Astrocyte (in vitro differentiated cells and primary cell): ENCODE results near the gene BMX. TPM values are rescaled to one million over a fixed set of nuclear protein-coding genes. Genes with fewer than 3 reads are reported as not detected.

Experiments used
- DNase-seq: peaks from one replicate; pipeline ENCODE4 v3.0.0-alpha.2; 2010; ENCODE audit warnings: low read depth
- FAIRE-seq: peaks from 2 replicates; lab custom pipeline; 2011; peaks lifted over from hg19 to GRCh38; lab: Jason Lieb, UNC
- H2AFZ ChIP-seq: 2 replicates; pipeline ENCODE4 v1.6.0; 2012; ENCODE audit warnings: low read depth, low read length, inconsistent platforms
- H3K27ac ChIP-seq: 2 replicates; pipeline ENCODE4 v1.5.1; 2011; ENCODE audit warnings: low read depth, low read length, inconsistent platforms
- H3K27me3 ChIP-seq: 2 replicates; pipeline ENCODE4 v1.6.0; 2011; ENCODE audit warnings: low read length, inconsistent platforms; ENCODE audit not compliant: insufficient read depth
- H3K36me3 ChIP-seq: 2 replicates; pipeline ENCODE4 v1.5.1; 2011; ENCODE audit warnings: low read length, inconsistent platforms; ENCODE audit not compliant: insufficient read depth
- H3K4me1 ChIP-seq: 2 replicates; pipeline ENCODE4 v1.5.1; 2011; ENCODE audit warnings: low read length, inconsistent platforms; ENCODE audit not compliant: insufficient read depth
- H3K4me2 ChIP-seq: 2 replicates; pipeline ENCODE4 v1.6.0; 2012; ENCODE audit warnings: low read length, inconsistent platforms
- H3K4me3 ChIP-seq: 2 replicates; pipeline ENCODE4 v1.5.1; 2011; ENCODE audit warnings: low read depth, mild to moderate bottlenecking, low read length, inconsistent platforms; ENCODE audit not compliant: insufficient read depth
- H3K79me2 ChIP-seq: 2 replicates; pipeline ENCODE4 v1.6.0; 2012; ENCODE audit warnings: mild to moderate bottlenecking, low read length, inconsistent platforms; ENCODE audit not compliant: insufficient read depth
- H3K9ac ChIP-seq: 2 replicates; pipeline ENCODE4 v1.6.0; 2012; ENCODE audit warnings: mild to moderate bottlenecking, low read length, inconsistent platforms
- H3K9me3 ChIP-seq: 2 replicates; pipeline ENCODE4 v1.5.1; 2012; ENCODE audit warnings: low read depth, mild to moderate bottlenecking, low read length, inconsistent platforms; ENCODE audit not compliant: insufficient read depth
- H4K20me1 ChIP-seq: 2 replicates; pipeline ENCODE4 v1.6.0; 2012; ENCODE audit warnings: low read length, inconsistent platforms; ENCODE audit not compliant: insufficient read depth
- H3K27ac Mint-ChIP-seq: one replicate; pipeline ENCODE4 v1.8.0; 2021; ENCODE audit warnings: mild to moderate bottlenecking, mixed read lengths; ENCODE audit not compliant: unreplicated experiment
- H3K27me3 Mint-ChIP-seq: one replicate; pipeline ENCODE4 v1.8.0; 2021; ENCODE audit warnings: low read depth, mixed read lengths; ENCODE audit not compliant: unreplicated experiment
- H3K36me3 Mint-ChIP-seq: one replicate; pipeline ENCODE4 v1.8.0; 2021; ENCODE audit warnings: low read depth, mixed read lengths; ENCODE audit not compliant: unreplicated experiment
- H3K4me1 Mint-ChIP-seq: one replicate; pipeline ENCODE4 v1.8.0; 2021; ENCODE audit warnings: low read depth, mixed read lengths; ENCODE audit not compliant: unreplicated experiment
- H3K4me3 Mint-ChIP-seq: one replicate; pipeline ENCODE4 v1.8.0; 2021; ENCODE audit warnings: mild to moderate bottlenecking, moderate library complexity, mixed read lengths; ENCODE audit not compliant: unreplicated experiment
- H3K9me3 Mint-ChIP-seq: one replicate; pipeline ENCODE4 v1.8.0; 2021; ENCODE audit warnings: mild to moderate bottlenecking, mixed read lengths; ENCODE audit not compliant: unreplicated experiment
- EZH2 ChIP-seq: IDR thresholded peaks from 2 replicates; pipeline ENCODE4 v1.6.1; 2012; ENCODE audit warnings: mild to moderate bottlenecking, low read length, inconsistent platforms; ENCODE audit not compliant: insufficient read depth
- total RNA-seq: library from RNA; stranded (reverse); gene quantifications from 2 replicates; pipeline ENCODE4 v1.2.1, GENCODE V29; 2021
- TF ChIP-seq, protein P1 (sequence below): IDR thresholded peaks from 2 replicates; pipeline ENCODE4 v1.5.1; 2011; ENCODE audit warnings: low read depth, mild to moderate bottlenecking, inconsistent platforms, low read length, moderate library complexity; ENCODE audit not compliant: insufficient read depth

Gene BMX
- total RNA-seq, 1 donor from 2014 or later, result not detected

DNA sequence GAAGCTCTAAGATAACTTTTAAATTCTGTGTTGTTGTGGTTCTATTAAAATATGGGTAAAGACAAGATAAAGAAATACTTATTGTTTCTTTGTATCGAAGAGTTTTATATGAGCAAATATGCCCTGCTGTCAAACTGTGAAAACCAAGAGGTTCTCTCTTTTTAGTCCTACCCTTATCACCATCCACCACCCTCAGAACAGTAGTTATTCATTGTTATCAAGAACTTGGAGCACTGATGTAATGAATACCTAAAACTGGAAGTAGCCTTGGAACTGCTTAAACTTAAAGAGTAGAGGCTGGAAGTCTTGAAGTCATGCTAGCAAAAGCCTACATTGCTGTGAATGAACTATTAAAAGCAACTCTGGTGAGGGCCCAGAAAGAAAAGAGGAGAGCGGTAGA is 16.7 kb upstream of the BMX start:
- H3K27me3 Mint-ChIP-seq, result no peaks in the 10 kb centered on the region
- no peaks in the 10 kb centered on the region for H3K4me1 ChIP-seq
- H3K9me3 Mint-ChIP-seq, result no peaks in the 10 kb centered on the region
- DNase-seq (no peak), FAIRE-seq (no peak)
- TF ChIP-seq, protein P1, sequence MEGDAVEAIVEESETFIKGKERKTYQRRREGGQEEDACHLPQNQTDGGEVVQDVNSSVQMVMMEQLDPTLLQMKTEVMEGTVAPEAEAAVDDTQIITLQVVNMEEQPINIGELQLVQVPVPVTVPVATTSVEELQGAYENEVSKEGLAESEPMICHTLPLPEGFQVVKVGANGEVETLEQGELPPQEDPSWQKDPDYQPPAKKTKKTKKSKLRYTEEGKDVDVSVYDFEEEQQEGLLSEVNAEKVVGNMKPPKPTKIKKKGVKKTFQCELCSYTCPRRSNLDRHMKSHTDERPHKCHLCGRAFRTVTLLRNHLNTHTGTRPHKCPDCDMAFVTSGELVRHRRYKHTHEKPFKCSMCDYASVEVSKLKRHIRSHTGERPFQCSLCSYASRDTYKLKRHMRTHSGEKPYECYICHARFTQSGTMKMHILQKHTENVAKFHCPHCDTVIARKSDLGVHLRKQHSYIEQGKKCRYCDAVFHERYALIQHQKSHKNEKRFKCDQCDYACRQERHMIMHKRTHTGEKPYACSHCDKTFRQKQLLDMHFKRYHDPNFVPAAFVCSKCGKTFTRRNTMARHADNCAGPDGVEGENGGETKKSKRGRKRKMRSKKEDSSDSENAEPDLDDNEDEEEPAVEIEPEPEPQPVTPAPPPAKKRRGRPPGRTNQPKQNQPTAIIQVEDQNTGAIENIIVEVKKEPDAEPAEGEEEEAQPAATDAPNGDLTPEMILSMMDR, result no peak
- no peak for TF ChIP-seq EZH2
- H4K20me1 ChIP-seq, result no peaks in the 10 kb centered on the region
- no peak overlapping the region for H3K27ac ChIP-seq
- no peaks in the 10 kb centered on the region for H3K4me1 Mint-ChIP-seq
- no peak overlapping the region for H3K4me3 ChIP-seq
- H3K4me2 ChIP-seq, result no peak overlapping the region
- no peaks in the 10 kb centered on the region for H3K9me3 ChIP-seq
- no peaks in the 10 kb centered on the region for H3K36me3 Mint-ChIP-seq
- H3K4me3 Mint-ChIP-seq, result no peak overlapping the region
- no peak overlapping the region for H3K27ac Mint-ChIP-seq
- no peaks in the 10 kb centered on the region for H3K79me2 ChIP-seq
- no peaks in the 10 kb centered on the region for H3K27me3 ChIP-seq
- H3K9ac ChIP-seq, result no peak overlapping the region
- no peak overlapping the region for H2AFZ ChIP-seq
- H3K36me3 ChIP-seq, result no peaks in the 10 kb centered on the region

- peak overlapping the region; percentile 69 for H3K9ac ChIP-seq
- peak; percentile 49 for FAIRE-seq
Observed at GRCh38 chrX:15492469-15492868, 8.1 kb upstream of the BMX start.

More at GRCh38 chrX:15492469-15492868, 8.1 kb upstream of the BMX start:
- Histone ChIP-seq H3K79me2 (no peaks in the 10 kb centered on the region), H3K27me3 (no peaks in the 10 kb centered on the region), H3K9me3 (no peaks in the 10 kb centered on the region), H4K20me1 (no peaks in the 10 kb centered on the region), H2AFZ (peak overlapping the region; percentile 89), H3K36me3 (no peaks in the 10 kb centered on the region), H3K27ac (no peak overlapping the region), H3K4me2 (peak overlapping the region; percentile 89), H3K4me1 (no peaks in the 10 kb centered on the region), H3K4me3 (peak overlapping the region; percentile 66)
- no peak for DNase-seq
- H3K27me3 Mint-ChIP-seq, result no peaks in the 10 kb centered on the region
- H3K4me3 Mint-ChIP-seq, result peak overlapping the region; percentile 88
- no peak overlapping the region for H3K27ac Mint-ChIP-seq
- TF ChIP-seq, protein P1, result no peak
- no peak for TF ChIP-seq EZH2
- no peaks in the 10 kb centered on the region for H3K9me3 Mint-ChIP-seq
- H3K4me1 Mint-ChIP-seq, result no peaks in the 10 kb centered on the region
- peaks cover 2% of the 10 kb centered on the region for H3K36me3 Mint-ChIP-seq
